Mesendoderm (in vitro differentiated cells): ENCODE data around the gene CSF3R.

Experiments used
- DNase-seq: peaks from one replicate; pipeline ENCODE4 v3.0.0; 2013
- H2AK5ac ChIP-seq: 2 replicates; pipeline ENCODE4 v1.6.1; 2013; ENCODE audit warnings: low read length, inconsistent platforms
- H2BK120ac ChIP-seq: 2 replicates; pipeline ENCODE4 v1.6.1; 2013; ENCODE audit warnings: low read depth, mild to moderate bottlenecking, low read length, moderate library complexity, mixed read lengths
- H2BK15ac ChIP-seq: replicated peaks from 2 replicates; pipeline ENCODE4 v1.6.1; 2013; ENCODE audit warnings: low read depth, mild to moderate bottlenecking, moderate library complexity
- H2BK5ac ChIP-seq: 2 replicates; pipeline ENCODE4 v1.6.1; 2013; ENCODE audit warnings: low read length, inconsistent platforms
- H3K18ac ChIP-seq: 2 replicates; pipeline ENCODE4 v1.6.1; 2013; ENCODE audit warnings: mild to moderate bottlenecking, low read length, mixed read lengths
- H3K23ac ChIP-seq: one replicate; pipeline ENCODE4 v1.6.1; 2013; ENCODE audit warnings: low read length
- H3K27ac ChIP-seq: 2 replicates; pipeline ENCODE4 v1.5.1; 2013; ENCODE audit warnings: low read depth, mild to moderate bottlenecking, inconsistent platforms, low read length, moderate library complexity
- H3K27me3 ChIP-seq: 2 replicates; pipeline ENCODE4 v1.6.1; 2013; ENCODE audit warnings: low read length, control low read depth, mild to moderate bottlenecking, inconsistent platforms; ENCODE audit not compliant: insufficient read depth, poor library complexity
- H3K36me3 ChIP-seq: 2 replicates; pipeline ENCODE4 v1.6.1; 2013; ENCODE audit warnings: low read length, inconsistent platforms; ENCODE audit not compliant: control insufficient read depth, insufficient read depth
- H3K4ac ChIP-seq: one replicate; pipeline ENCODE4 v1.6.1; 2013; ENCODE audit warnings: low read depth, mild to moderate bottlenecking, low read length, moderate library complexity
- H3K4me1 ChIP-seq: 2 replicates; pipeline ENCODE4 v1.6.1; 2013; ENCODE audit warnings: low read depth, low read length, inconsistent platforms; ENCODE audit not compliant: control insufficient read depth
- H3K4me2 ChIP-seq: 2 replicates; pipeline ENCODE4 v1.6.1; 2013; ENCODE audit warnings: low read length
- H3K4me3 ChIP-seq: 2 replicates; pipeline ENCODE4 v1.5.1; 2013; ENCODE audit warnings: mild to moderate bottlenecking, low read length
- H3K56ac ChIP-seq: one replicate; pipeline ENCODE4 v1.6.1; 2013; ENCODE audit warnings: low read length
- H3K79me1 ChIP-seq: 2 replicates; pipeline ENCODE4 v1.6.1; 2013; ENCODE audit warnings: low read length, inconsistent platforms
- H3K79me2 ChIP-seq: 2 replicates; pipeline ENCODE4 v1.6.1; 2013; ENCODE audit warnings: mild to moderate bottlenecking, low read length; ENCODE audit not compliant: control insufficient read depth, insufficient read depth
- H3K9ac ChIP-seq: 2 replicates; pipeline ENCODE4 v1.6.1; 2013; ENCODE audit warnings: low read length, inconsistent platforms
- H4K5ac ChIP-seq: one replicate; pipeline ENCODE4 v1.6.1; 2013; ENCODE audit warnings: low read length
- H4K8ac ChIP-seq: one replicate; pipeline ENCODE4 v1.6.1; 2013; ENCODE audit warnings: low read depth, mild to moderate bottlenecking, control low read depth, low read length, moderate library complexity
- WGBS: extraction: QIAGEN DNeasy Blood & Tissue Kit; methylation state at CpG from one replicate; pipeline ENCODE4 v1.1.7; 2013; ENCODE audit warnings: low lambda C conversion rate, missing lambda C conversion rate; ENCODE audit not compliant: insufficient coverage; ENCODE audit errors: extremely low coverage; 5-methylcytosine and 5-hydroxymethylcytosine counted together

The CSF3R gene

GRCh38 chr1:36450919-36451305, 31.8 kb downstream of the CSF3R start:
- Histone ChIP-seq H3K18ac (peak overlapping the region; percentile 82), H3K27ac (no peak overlapping the region), H2BK15ac (no peak overlapping the region), H3K4me1 (no peaks in the 10 kb centered on the region), H2AK5ac (no peak overlapping the region), H3K4me3 (no peak overlapping the region), H2BK120ac (no peak overlapping the region), H3K79me1 (no peaks in the 10 kb centered on the region), H3K23ac (no peak overlapping the region), H3K4ac (peak overlapping the region; percentile 10), H3K27me3 (no peaks in the 10 kb centered on the region), H4K5ac (peak overlapping the region; percentile 10), H3K4me2 (peak overlapping the region; percentile 91), H3K9ac (peak overlapping the region; percentile 92), H4K8ac (no peak overlapping the region), H2BK5ac (no peak overlapping the region), H3K56ac (peak overlapping the region; percentile 90), H3K36me3 (peaks cover 12% of the 10 kb centered on the region), H3K79me2 (no peaks in the 10 kb centered on the region)
- WGBS, result no CpG with 5 or more reads among the region's 18 CpGs
- no peak for DNase-seq

GRCh38 chr1:36450270-36450918, 32.3 kb downstream of the CSF3R start, which contains the start of gene OSCP1:
Gene OSCP1, minus strand, starts transcription at chr1:36450451. Its CDS starts 82 bp downstream, at chr1:36450369.
- Histone ChIP-seq H2AK5ac (no peak within 1 kb of the TSS), H3K9ac (peak within 1 kb of the TSS; percentile 92), H3K56ac (peak within 1 kb of the TSS; percentile 90), H3K4ac (peak within 1 kb of the TSS; percentile 10), H3K4me2 (peak within 1 kb of the TSS; percentile 97), H4K5ac (peak within 1 kb of the TSS; percentile 10), H3K27me3 (no peaks in the 10 kb centered on the region), H3K18ac (peak within 1 kb of the TSS; percentile 82), H3K4me1 (no peaks in the 10 kb centered on the region), H3K79me2 (no peaks in the 10 kb centered on the region), H3K27ac (peak within 1 kb of the TSS; percentile 66), H4K8ac (peak within 1 kb of the TSS; percentile 7), H2BK5ac (no peak within 1 kb of the TSS), H3K4me3 (peak within 1 kb of the TSS; percentile 66), H3K23ac (no peak within 1 kb of the TSS), H3K36me3 (peaks cover 8% of the 10 kb centered on the region), H2BK120ac (no peak within 1 kb of the TSS), H3K79me1 (no peaks in the 10 kb centered on the region), H2BK15ac (no peak within 1 kb of the TSS)
- peak; percentile 98 for DNase-seq
- WGBS, result no CpG with 5 or more reads among the region's 48 CpGs

GRCh38 chr1:36448530-36449056, 34.1 kb downstream of the CSF3R start:
- H3K79me2 ChIP-seq, result no peaks in the 10 kb centered on the region
- DNase-seq, result peak; percentile 40
- H3K27ac ChIP-seq, result no peak overlapping the region
- no peak overlapping the region for H3K56ac ChIP-seq
- H3K4me2 ChIP-seq, result no peak overlapping the region
- H4K5ac ChIP-seq, result no peak overlapping the region
- H3K4me1 ChIP-seq, result no peaks in the 10 kb centered on the region
- H2AK5ac ChIP-seq, result no peak overlapping the region
- H3K18ac ChIP-seq, result no peak overlapping the region
- no peak overlapping the region for H4K8ac ChIP-seq
- H2BK5ac ChIP-seq, result no peak overlapping the region
- H2BK120ac ChIP-seq, result no peak overlapping the region
- H3K27me3 ChIP-seq, result no peaks in the 10 kb centered on the region
- H3K23ac ChIP-seq, result no peak overlapping the region
- H3K79me1 ChIP-seq, result no peaks in the 10 kb centered on the region
- H3K36me3 ChIP-seq, result no peaks in the 10 kb centered on the region
- H3K4ac ChIP-seq, result no peak overlapping the region
- H3K9ac ChIP-seq, result no peak overlapping the region
- no CpG with 5 or more reads among the region's 4 CpGs for WGBS
- H3K4me3 ChIP-seq, result no peak overlapping the region
- no peak overlapping the region for H2BK15ac ChIP-seq

- H3K79me1 ChIP-seq, result no peaks in the 10 kb centered on the region
- no peak overlapping the region for H3K4me3 ChIP-seq
- H3K36me3 ChIP-seq, result no peaks in the 10 kb centered on the region
- H2BK15ac ChIP-seq, result no peak overlapping the region
- no peak overlapping the region for H4K5ac ChIP-seq
- H2BK120ac ChIP-seq, result no peak overlapping the region
- H3K27me3 ChIP-seq, result no peaks in the 10 kb centered on the region
- H3K18ac ChIP-seq, result no peak overlapping the region
- H4K8ac ChIP-seq, result no peak overlapping the region
- no peak overlapping the region for H3K23ac ChIP-seq
- no peak overlapping the region for H3K4ac ChIP-seq
- H3K9ac ChIP-seq, result no peak overlapping the region
- H3K56ac ChIP-seq, result no peak overlapping the region
- no peaks in the 10 kb centered on the region for H3K4me1 ChIP-seq
- no peak for DNase-seq
- no peaks in the 10 kb centered on the region for H3K79me2 ChIP-seq
- no peak overlapping the region for H3K27ac ChIP-seq
- H2BK5ac ChIP-seq, result no peak overlapping the region
- no peak overlapping the region for H2AK5ac ChIP-seq
- no peak overlapping the region for H3K4me2 ChIP-seq
Measured at GRCh38 chr1:36447450-36447849, 35.3 kb downstream of the CSF3R start.

GRCh38 chr1:36446746-36447145, 36.0 kb downstream of the CSF3R start:
- Histone ChIP-seq H4K5ac (no peak overlapping the region), H4K8ac (no peak overlapping the region), H3K23ac (no peak overlapping the region), H3K27ac (no peak overlapping the region), H2BK5ac (no peak overlapping the region), H2BK120ac (no peak overlapping the region), H3K4me2 (no peak overlapping the region), H2BK15ac (no peak overlapping the region), H2AK5ac (no peak overlapping the region), H3K79me1 (no peaks in the 10 kb centered on the region), H3K36me3 (no peaks in the 10 kb centered on the region), H3K4me1 (no peaks in the 10 kb centered on the region), H3K56ac (no peak overlapping the region), H3K4me3 (no peak overlapping the region), H3K79me2 (no peaks in the 10 kb centered on the region), H3K9ac (no peak overlapping the region), H3K4ac (no peak overlapping the region), H3K18ac (no peak overlapping the region), H3K27me3 (no peaks in the 10 kb centered on the region)
- WGBS, result no CpG with 5 or more reads among the region's 5 CpGs
- DNase-seq, result no peak

- Histone ChIP-seq H3K9ac (no peak overlapping the region), H3K18ac (no peak overlapping the region), H3K79me1 (no peaks in the 10 kb centered on the region), H2BK5ac (no peak overlapping the region), H3K36me3 (no peaks in the 10 kb centered on the region), H4K8ac (no peak overlapping the region), H3K56ac (no peak overlapping the region), H3K4me1 (no peaks in the 10 kb centered on the region), H3K4me2 (no peak overlapping the region), H3K4ac (no peak overlapping the region), H3K27me3 (no peaks in the 10 kb centered on the region), H3K27ac (no peak overlapping the region), H2BK120ac (no peak overlapping the region), H2AK5ac (no peak overlapping the region), H3K23ac (no peak overlapping the region), H3K79me2 (no peaks in the 10 kb centered on the region), H4K5ac (no peak overlapping the region), H2BK15ac (no peak overlapping the region), H3K4me3 (no peak overlapping the region)
- WGBS, result no CpG with 5 or more reads among the region's 8 CpGs
- peak; percentile 74 for DNase-seq
Measured at GRCh38 chr1:36446271-36446670, 36.4 kb downstream of the CSF3R start.
